WTC11 (cell line): Measurements from ENCODE around the gene CMYA5. TPM values are rescaled to one million over a fixed set of nuclear protein-coding genes. Genes with fewer than 3 reads are reported as not detected.

Source experiments
- ATAC-seq: fragments of 200-7000 bp; cut with Tn5 transposase; 2 replicates; pipeline ENCODE4 v1.10.0; 2021; ENCODE audit warnings: mild to moderate bottlenecking, moderate library complexity
- CTCF ChIA-PET: fragments of 300-600 bp; sonication (Branson Sonifier 250); formaldehyde crosslinking; loops from one replicate; lab custom pipeline; 2021; ENCODE audit warnings: antibody characterized with exemption; lab: Charles Lee
- POLR2A ChIA-PET: fragments of 350-600 bp; sonication (Branson Sonifier 250); formaldehyde crosslinking; loops from one replicate; lab custom pipeline; 2021; ENCODE audit warnings: antibody characterized with exemption; lab: Charles Lee
- DNase-seq: peaks from one replicate; pipeline ENCODE4 v3.0.0; 2021; ENCODE audit warnings: low spot score
- H3K27ac Mint-ChIP-seq: 2 replicates; pipeline ENCODE4 v1.8.0; 2021; ENCODE audit warnings: mixed read lengths
- H3K27me3 Mint-ChIP-seq: 2 replicates; pipeline ENCODE4 v1.8.0; 2021; ENCODE audit warnings: low read depth, mild to moderate bottlenecking, moderate library complexity, mixed read lengths
- H3K36me3 Mint-ChIP-seq: 2 replicates; pipeline ENCODE4 v1.8.0; 2021; ENCODE audit warnings: mixed read lengths
- H3K4me1 Mint-ChIP-seq: 2 replicates; pipeline ENCODE4 v1.8.0; 2022; ENCODE audit warnings: mixed read lengths
- H3K4me3 Mint-ChIP-seq: 2 replicates; pipeline ENCODE4 v1.8.0; 2021; ENCODE audit warnings: mild to moderate bottlenecking, moderate library complexity, mixed read lengths
- H3K9me3 Mint-ChIP-seq: 2 replicates; pipeline ENCODE4 v1.8.0; 2021; ENCODE audit warnings: mixed read lengths
- AFF4 ChIP-seq: sonication (generic); formaldehyde crosslinking; IDR thresholded peaks from 2 replicates; pipeline ENCODE4 v1.8.1; 2023; ENCODE audit warnings: mild to moderate bottlenecking, missing genetic modification reagents, borderline replicate concordance
- ATF1 ChIP-seq: sonication (generic); formaldehyde crosslinking; IDR thresholded peaks from 2 replicates; pipeline ENCODE4 v1.8.1; 2023; ENCODE audit warnings: mild to moderate bottlenecking, moderate library complexity, missing genetic modification reagents
- E2F5 ChIP-seq: sonication (generic); formaldehyde crosslinking; IDR thresholded peaks from 2 replicates; pipeline ENCODE4 v1.8.1; 2022; ENCODE audit warnings: mild to moderate bottlenecking, moderate library complexity, missing genetic modification reagents
- EMX1 ChIP-seq: fragments of 250-450 bp; sonication (Bioruptor Pico); IDR thresholded peaks from 2 replicates; pipeline ENCODE4 v1.8.0; 2021; ENCODE audit warnings: mild to moderate bottlenecking
- FOXJ3 ChIP-seq: sonication (generic); formaldehyde crosslinking; IDR thresholded peaks from 2 replicates; pipeline ENCODE4 v1.9.0; 2021; ENCODE audit warnings: missing genetic modification reagents, mild to moderate bottlenecking, borderline replicate concordance
- FOXK1 ChIP-seq: sonication (generic); formaldehyde crosslinking; IDR thresholded peaks from 2 replicates; pipeline ENCODE4 v1.8.0; 2022; ENCODE audit warnings: mild to moderate bottlenecking, moderate library complexity, missing genetic modification reagents
- FOXP1 ChIP-seq: sonication (generic); formaldehyde crosslinking; IDR thresholded peaks from 2 replicates; pipeline ENCODE4 v1.8.0; 2022; ENCODE audit warnings: missing genetic modification reagents, mild to moderate bottlenecking, moderate library complexity, borderline replicate concordance
- FOXP4 ChIP-seq: sonication (generic); formaldehyde crosslinking; IDR thresholded peaks from 2 replicates; pipeline ENCODE4 v1.8.0; 2022; ENCODE audit warnings: mild to moderate bottlenecking, missing genetic modification reagents
- IRF2 ChIP-seq: sonication (generic); formaldehyde crosslinking; IDR thresholded peaks from 2 replicates; pipeline ENCODE4 v1.8.0; 2022; ENCODE audit warnings: low read depth, missing genetic modification reagents, borderline replicate concordance
- KAT7 ChIP-seq: sonication (generic); formaldehyde crosslinking; IDR thresholded peaks from 2 replicates; pipeline ENCODE4 v1.8.1; 2023; ENCODE audit warnings: missing genetic modification reagents, mild to moderate bottlenecking, borderline replicate concordance
- MLX ChIP-seq: sonication (generic); formaldehyde crosslinking; IDR thresholded peaks from 2 replicates; pipeline ENCODE4 v1.8.1; 2023; ENCODE audit warnings: mild to moderate bottlenecking, missing genetic modification reagents, moderate library complexity
- NFATC4 ChIP-seq: fragments of 250-450 bp; sonication (Bioruptor Pico); IDR thresholded peaks from 2 replicates; pipeline ENCODE4 v1.9.0; 2021; ENCODE audit warnings: mild to moderate bottlenecking
- RELA ChIP-seq: sonication (generic); formaldehyde crosslinking; IDR thresholded peaks from 2 replicates; pipeline ENCODE4 v1.8.1; 2022; ENCODE audit warnings: missing genetic modification reagents, mild to moderate bottlenecking, borderline replicate concordance
- SOX15 ChIP-seq: fragments of 250-450 bp; sonication (Bioruptor Pico); IDR thresholded peaks from 2 replicates; pipeline ENCODE4 v1.9.0; 2021; ENCODE audit warnings: mild to moderate bottlenecking
- TCF7 ChIP-seq: sonication (generic); formaldehyde crosslinking; IDR thresholded peaks from 2 replicates; pipeline ENCODE4 v1.8.0; 2022; ENCODE audit warnings: mild to moderate bottlenecking, low read depth, missing genetic modification reagents, moderate library complexity
- TEAD4 ChIP-seq: sonication (generic); formaldehyde crosslinking; IDR thresholded peaks from 2 replicates; pipeline ENCODE4 v1.8.0; 2022; ENCODE audit warnings: mild to moderate bottlenecking, missing genetic modification reagents
- TP53 ChIP-seq: sonication (generic); formaldehyde crosslinking; IDR thresholded peaks from 2 replicates; pipeline ENCODE4 v1.8.1; 2023; ENCODE audit warnings: mild to moderate bottlenecking, missing genetic modification reagents
- ZNF232 ChIP-seq: sonication (generic); formaldehyde crosslinking; IDR thresholded peaks from 2 replicates; pipeline ENCODE4 v1.8.0; 2022; ENCODE audit warnings: mild to moderate bottlenecking, missing genetic modification reagents
- ZNF281 ChIP-seq: sonication (generic); formaldehyde crosslinking; IDR thresholded peaks from 2 replicates; pipeline ENCODE4 v1.8.0; 2023; ENCODE audit warnings: mild to moderate bottlenecking, missing genetic modification reagents
- ZNF396 ChIP-seq: fragments of 250-450 bp; sonication (Bioruptor Pico); IDR thresholded peaks from 2 replicates; pipeline ENCODE4 v1.8.0; 2021; ENCODE audit warnings: mild to moderate bottlenecking, moderate library complexity, borderline replicate concordance
- total RNA-seq: library from RNA; stranded (reverse); gene quantifications from 3 replicates; pipeline ENCODE4 v1.2.3, GENCODE V29; 2021

CMYA5 gene
- total RNA-seq, 1 experiment from 2014 or later, result 1.2 TPM

GRCh38 chr5:79738349-79738748 lies 48.7 kb downstream of the CMYA5 start:
- TF ChIP-seq FOXP4 (CRISPR knock-in tag), result no peak
- POLR2A ChIA-PET, result no interaction called here
- no peak overlapping the region for H3K27ac Mint-ChIP-seq
- CTCF ChIA-PET, result no interaction called here
- peaks cover 20% of the 10 kb centered on the region for H3K27me3 Mint-ChIP-seq
- DNase-seq (no peak), ATAC-seq (no peak)
- peaks cover 32% of the 10 kb centered on the region for H3K9me3 Mint-ChIP-seq
- H3K36me3 Mint-ChIP-seq, result no peaks in the 10 kb centered on the region
- H3K4me1 Mint-ChIP-seq, result peaks cover 3% of the 10 kb centered on the region
- no peak overlapping the region for H3K4me3 Mint-ChIP-seq

GRCh38 chr5:79742549-79743136 lies 53.0 kb downstream of the CMYA5 start:
- H3K4me3 Mint-ChIP-seq, result no peak overlapping the region
- CTCF ChIA-PET, result interaction anchor here (0.5 kb wide), 1 partner anchor 170 kb away, joined by 5 read pairs; no protein-coding TSS in a partner anchor
- H3K27me3 Mint-ChIP-seq, result no peaks in the 10 kb centered on the region

More at GRCh38 chr5:79742549-79743136, 53.0 kb downstream of the CMYA5 start:
- no peak for ATAC-seq
- TF ChIP-seq FOXJ3 (CRISPR knock-in tag), result no peak
- no peak for TF ChIP-seq FOXK1 (CRISPR knock-in tag)
- TF ChIP-seq MLX (CRISPR knock-in tag), result no peak
- TF ChIP-seq ZNF281 (CRISPR knock-in tag), result no peak
- TF ChIP-seq TEAD4 (CRISPR knock-in tag), result no peak
- no peak for TF ChIP-seq KAT7 (CRISPR knock-in tag)
- no peak for TF ChIP-seq E2F5 (CRISPR knock-in tag)
- no peak for TF ChIP-seq AFF4
- TF ChIP-seq NFATC4 (CRISPR knock-in tag), result no peak
- no peak for TF ChIP-seq EMX1 (CRISPR knock-in tag)
- no peak for TF ChIP-seq ATF1 (CRISPR knock-in tag)
- no peak for TF ChIP-seq RELA (CRISPR knock-in tag)
- no peak for TF ChIP-seq FOXP1 (CRISPR knock-in tag)
- TF ChIP-seq ZNF396 (CRISPR knock-in tag), result no peak
- TF ChIP-seq ZNF232 (CRISPR knock-in tag), result no peak
- no peak for TF ChIP-seq IRF2 (CRISPR knock-in tag)
- TF ChIP-seq TCF7 (CRISPR knock-in tag), result no peak
- no peak for TF ChIP-seq TP53 (CRISPR knock-in tag)
- TF ChIP-seq SOX15 (CRISPR knock-in tag), result no peak
- TF ChIP-seq, all 79 proteins: peak for 0
- no peak overlapping the region for H3K27ac Mint-ChIP-seq
- no peaks in the 10 kb centered on the region for H3K36me3 Mint-ChIP-seq
- H3K4me1 Mint-ChIP-seq, result peaks cover 32% of the 10 kb centered on the region
- H3K9me3 Mint-ChIP-seq, result peaks cover 18% of the 10 kb centered on the region
- DNase-seq, result no peak
- POLR2A ChIA-PET, result no interaction called here
